Parathyroid adenoma (tissue), 2 donors: ENCODE data around the gene RBMS3.

Experiments used
- H2AFZ ChIP-seq: fragments of 300-600 bp; sonication (generic); one replicate; pipeline ENCODE4 v1.7.0; 2017; ENCODE audit warnings: antibody characterized with exemption, mild to moderate bottlenecking
- H3K27ac ChIP-seq: fragments of 300-600 bp; sonication (generic); one replicate; pipeline ENCODE4 v1.7.0; 2017
- H3K27me3 ChIP-seq: fragments of 300-600 bp; sonication (generic); one replicate; pipeline ENCODE4 v1.7.0; 2017; ENCODE audit warnings: low read length; ENCODE audit not compliant: control insufficient read depth, insufficient read depth
- H3K36me3 ChIP-seq: fragments of 300-600 bp; sonication (generic); one replicate; pipeline ENCODE4 v1.7.0; 2017; ENCODE audit warnings: low read length; ENCODE audit not compliant: control insufficient read depth, insufficient read depth
- H3K4me1 ChIP-seq: fragments of 300-600 bp; sonication (generic); one replicate; pipeline ENCODE4 v1.7.0; 2017; ENCODE audit warnings: control low read depth
- H3K4me2 ChIP-seq: fragments of 300-600 bp; sonication (generic); one replicate; pipeline ENCODE4 v1.7.0; 2017; ENCODE audit warnings: low read length
- H3K4me3 ChIP-seq: fragments of 300-600 bp; sonication (generic); one replicate; pipeline ENCODE4 v1.7.0; 2017; ENCODE audit warnings: low read depth, low read length
- H3K79me2 ChIP-seq: fragments of 300-600 bp; sonication (generic); one replicate; pipeline ENCODE4 v1.7.0; 2017; ENCODE audit warnings: control low read depth
- H3K9ac ChIP-seq: fragments of 300-600 bp; sonication (generic); one replicate; pipeline ENCODE4 v1.7.0; 2017; ENCODE audit warnings: mild to moderate bottlenecking
- H3K9me3 ChIP-seq: fragments of 300-600 bp; sonication (generic); one replicate; pipeline ENCODE4 v1.7.0; 2017; ENCODE audit warnings: low read length; ENCODE audit not compliant: control insufficient read depth
- CTCF ChIP-seq: fragments of 300-600 bp; sonication (generic); IDR thresholded peaks from one replicate; pipeline ENCODE4 v1.7.0; 2017; ENCODE audit warnings: antibody characterized with exemption, mild to moderate bottlenecking
- donor health status: primary hyperparathyroidism.

Gene RBMS3

GRCh38 chr3:29690686-29691353 lies 409.9 kb downstream of the RBMS3 start:
- H3K4me3 ChIP-seq: no peak overlapping the region
- no peaks in the 10 kb centered on the region for H3K9me3 ChIP-seq
- H3K9ac ChIP-seq: no peak overlapping the region
- H2AFZ ChIP-seq: no peak overlapping the region
- no peak for TF ChIP-seq CTCF
- no peak overlapping the region for H3K27ac ChIP-seq
- no peak overlapping the region for H3K4me2 ChIP-seq
- H3K79me2 ChIP-seq: no peaks in the 10 kb centered on the region
- H3K36me3 ChIP-seq: no peaks in the 10 kb centered on the region
- no peaks in the 10 kb centered on the region for H3K4me1 ChIP-seq
- no peaks in the 10 kb centered on the region for H3K27me3 ChIP-seq

- H3K9me3 ChIP-seq: no peaks in the 10 kb centered on the region
- no peak for TF ChIP-seq CTCF
- no peak overlapping the region for H3K27ac ChIP-seq
- no peak overlapping the region for H2AFZ ChIP-seq
- H3K36me3 ChIP-seq: no peaks in the 10 kb centered on the region
- no peak overlapping the region for H3K4me2 ChIP-seq
- no peak overlapping the region for H3K4me3 ChIP-seq
- H3K4me1 ChIP-seq: no peaks in the 10 kb centered on the region
- no peaks in the 10 kb centered on the region for H3K27me3 ChIP-seq
- H3K9ac ChIP-seq: no peak overlapping the region
- no peaks in the 10 kb centered on the region for H3K79me2 ChIP-seq
Observed at GRCh38 chr3:29693863-29694262, 413.0 kb downstream of the RBMS3 start.

- Histone ChIP-seq H3K9ac (no peak overlapping the region), H3K4me3 (no peak overlapping the region), H2AFZ (no peak overlapping the region), H3K36me3 (no peaks in the 10 kb centered on the region), H3K27ac (no peak overlapping the region), H3K27me3 (no peaks in the 10 kb centered on the region), H3K9me3 (no peaks in the 10 kb centered on the region), H3K4me1 (no peaks in the 10 kb centered on the region), H3K4me2 (no peak overlapping the region), H3K79me2 (no peaks in the 10 kb centered on the region)
- TF ChIP-seq CTCF: no peak
Observed at GRCh38 chr3:29694331-29694730, 413.5 kb downstream of the RBMS3 start.

- no peaks in the 10 kb centered on the region for H3K36me3 ChIP-seq
- H3K79me2 ChIP-seq: no peaks in the 10 kb centered on the region
- H3K4me1 ChIP-seq: no peaks in the 10 kb centered on the region
- TF ChIP-seq CTCF: no peak
- H3K9ac ChIP-seq: no peak overlapping the region
- no peak overlapping the region for H3K4me3 ChIP-seq
- no peaks in the 10 kb centered on the region for H3K9me3 ChIP-seq
- no peaks in the 10 kb centered on the region for H3K27me3 ChIP-seq
- no peak overlapping the region for H2AFZ ChIP-seq
- H3K27ac ChIP-seq: no peak overlapping the region
- no peak overlapping the region for H3K4me2 ChIP-seq
Observed at GRCh38 chr3:29694783-29695182, 413.9 kb downstream of the RBMS3 start.

GRCh38 chr3:29695201-29695600 lies 414.3 kb downstream of the RBMS3 start:
- Histone ChIP-seq H2AFZ (no peak overlapping the region), H3K9ac (no peak overlapping the region), H3K9me3 (no peaks in the 10 kb centered on the region), H3K4me3 (no peak overlapping the region), H3K79me2 (no peaks in the 10 kb centered on the region), H3K4me1 (no peaks in the 10 kb centered on the region), H3K27ac (no peak overlapping the region), H3K27me3 (no peaks in the 10 kb centered on the region), H3K36me3 (no peaks in the 10 kb centered on the region), H3K4me2 (no peak overlapping the region)
- no peak for TF ChIP-seq CTCF
